Breast epithelium (tissue), 4 donors: ENCODE results near the gene VSX1. TPM values are rescaled to one million over a fixed set of nuclear protein-coding genes. Genes with fewer than 3 reads are reported as not detected.

ENCODE experiments used
- DNase-seq, 2 donors: peaks; one replicate each; pipeline ENCODE4 v3.0.0-alpha.2; 2019; ENCODE audit warnings: low spot score in 2 of 2
- H3K27ac ChIP-seq, 2 donors: fragments of 200-600 bp; sonication (generic) in 1 of 2; one replicate each; pipeline ENCODE4 v1.5.1; 2016 to 2019; ENCODE audit warnings: mild to moderate bottlenecking in 1 of 2
- H3K27me3 ChIP-seq, 2 donors: fragments of 200-600 bp; sonication (generic) in 1 of 2; one replicate each; pipeline versions ENCODE4 v1.5.1 to v1.6.0; 2017 to 2019; ENCODE audit warnings: control low read depth in 1 of 2, mild to moderate bottlenecking in 1 of 2
- H3K36me3 ChIP-seq: fragments of 200-600 bp; one replicate; pipeline ENCODE4 v1.5.1; 2019
- H3K4me1 ChIP-seq, 2 donors: fragments of 200-600 bp; sonication (generic); one replicate each; pipeline ENCODE4 v1.5.1; 2016 to 2019; ENCODE audit warnings: control low read depth in 1 of 2
- H3K4me3 ChIP-seq, 3 donors: fragments of 200-600 bp; sonication (generic); 1 replicate in 2 of 3; 2 replicates in 1 of 3; pipeline ENCODE4 v1.5.1; 2016 to 2019; ENCODE audit warnings: mild to moderate bottlenecking in 3 of 3, moderate library complexity in 2 of 3
- H3K9me3 ChIP-seq, 2 donors: fragments of 200-600 bp; sonication (generic) in 1 of 2; one replicate each; pipeline ENCODE4 v1.5.1; 2016 to 2019; ENCODE audit warnings: control low read depth in 1 of 2
- POLR2A ChIP-seq: fragments of 450-650 bp; IDR thresholded peaks from one replicate; pipeline ENCODE4 v1.6.1; 2016; ENCODE audit warnings: antibody characterized with exemption, mild to moderate bottlenecking, moderate library complexity
- POLR2AphosphoS5 ChIP-seq, 3 donors: sonication (generic); formaldehyde crosslinking; IDR thresholded peaks; one replicate each; pipeline ENCODE4 v1.6.1; 2017; ENCODE audit warnings: antibody characterized with exemption in 3 of 3
- intact Hi-C: fragments of 100-400 bp; cut with DNase I; formaldehyde crosslinking; loops from one replicate; pipeline ENCODE4 v1.15.1; 2023; ENCODE audit warnings: low total_unique reads
- total RNA-seq, 3 donors: library from RNA; depleted of rRNA; stranded (reverse); fragments of >200 nt; gene quantifications; one replicate each; pipeline ENCODE4 v1.1.0, GENCODE V29; 2016
- TF ChIP-seq, protein P1 (sequence below), 3 donors: fragments of 450-650 bp; IDR thresholded peaks; one replicate each; pipeline ENCODE4 v1.5.1; 2016 to 2017; ENCODE audit warnings: antibody characterized with exemption in 3 of 3, mild to moderate bottlenecking in 3 of 3, moderate library complexity in 3 of 3

The VSX1 gene
- total RNA-seq, 3 donors from 2014 or later = 0.44 TPM; not detected in 2

DNA sequence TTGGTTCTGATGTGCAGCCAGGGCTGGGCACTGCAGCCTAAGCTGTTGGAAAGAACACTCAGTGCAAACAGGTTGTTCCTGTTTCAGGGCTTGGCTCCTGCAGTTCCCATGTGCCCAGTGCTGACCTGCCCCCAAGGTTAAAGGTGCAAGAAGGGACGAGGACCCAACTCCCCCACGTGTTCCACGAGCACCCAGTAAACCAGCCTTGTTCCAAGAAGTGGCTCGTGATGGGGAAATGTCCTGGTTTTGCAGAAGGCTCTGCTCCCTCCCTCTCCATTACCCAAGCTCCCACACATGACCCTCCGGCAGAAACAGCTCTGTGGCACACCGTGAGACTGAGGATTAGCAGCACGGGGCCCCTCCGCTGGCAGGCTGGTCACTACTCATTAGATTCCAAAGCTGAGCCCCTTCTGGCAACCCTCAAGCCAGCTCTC is 33.4 kb downstream of the VSX1 start:
- Histone ChIP-seq H3K36me3 (no peaks in the 10 kb centered on the region), H3K27me3 (no peaks in the 10 kb centered on the region), H3K27ac (no peak overlapping the region), H3K9me3 (no peaks in the 10 kb centered on the region), H3K4me1 (peaks cover 7 to 8% of the 10 kb centered on the region in 2 donors), H3K4me3 (no peak overlapping the region)
- intact Hi-C loops = no loop called here
- no peak for TF ChIP-seq POLR2A
- TF ChIP-seq POLR2AphosphoS5 (IDR thresholded peaks at IDR 0.05) = no peak
- TF ChIP-seq, protein P1, sequence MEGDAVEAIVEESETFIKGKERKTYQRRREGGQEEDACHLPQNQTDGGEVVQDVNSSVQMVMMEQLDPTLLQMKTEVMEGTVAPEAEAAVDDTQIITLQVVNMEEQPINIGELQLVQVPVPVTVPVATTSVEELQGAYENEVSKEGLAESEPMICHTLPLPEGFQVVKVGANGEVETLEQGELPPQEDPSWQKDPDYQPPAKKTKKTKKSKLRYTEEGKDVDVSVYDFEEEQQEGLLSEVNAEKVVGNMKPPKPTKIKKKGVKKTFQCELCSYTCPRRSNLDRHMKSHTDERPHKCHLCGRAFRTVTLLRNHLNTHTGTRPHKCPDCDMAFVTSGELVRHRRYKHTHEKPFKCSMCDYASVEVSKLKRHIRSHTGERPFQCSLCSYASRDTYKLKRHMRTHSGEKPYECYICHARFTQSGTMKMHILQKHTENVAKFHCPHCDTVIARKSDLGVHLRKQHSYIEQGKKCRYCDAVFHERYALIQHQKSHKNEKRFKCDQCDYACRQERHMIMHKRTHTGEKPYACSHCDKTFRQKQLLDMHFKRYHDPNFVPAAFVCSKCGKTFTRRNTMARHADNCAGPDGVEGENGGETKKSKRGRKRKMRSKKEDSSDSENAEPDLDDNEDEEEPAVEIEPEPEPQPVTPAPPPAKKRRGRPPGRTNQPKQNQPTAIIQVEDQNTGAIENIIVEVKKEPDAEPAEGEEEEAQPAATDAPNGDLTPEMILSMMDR (IDR thresholded peaks at IDR 0.05) = no peak
- no peak for DNase-seq

DNA sequence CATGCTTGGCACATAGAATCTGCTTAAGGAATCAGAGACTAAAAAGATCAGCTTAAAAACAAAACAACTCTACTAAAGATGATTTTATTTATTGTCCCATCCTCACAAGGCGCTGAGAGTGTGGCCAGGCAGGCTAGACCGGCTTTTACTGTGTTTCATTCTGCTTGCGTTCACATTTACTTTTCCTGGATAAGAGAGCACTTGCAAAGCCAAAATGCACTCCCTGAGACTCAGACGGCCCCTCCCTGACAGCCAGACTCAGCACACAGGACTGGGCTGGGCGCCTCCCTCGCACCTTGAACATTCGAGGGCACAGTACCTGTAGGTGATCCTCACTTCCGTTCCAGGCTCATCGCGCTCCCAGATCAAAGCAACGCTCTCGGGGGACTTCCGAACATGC is 34.2 kb downstream of the VSX1 start:
- Histone ChIP-seq H3K36me3 (no peaks in the 10 kb centered on the region), H3K27ac (no peak overlapping the region), H3K27me3 (no peaks in the 10 kb centered on the region), H3K4me3 (no peak overlapping the region), H3K4me1 (peaks cover 5 to 7% of the 10 kb centered on the region in 2 donors), H3K9me3 (no peaks in the 10 kb centered on the region)
- intact Hi-C loops = no loop called here
- TF ChIP-seq POLR2A (no peak), POLR2AphosphoS5 (IDR thresholded peaks at IDR 0.05) (no peak)
- TF ChIP-seq, protein P1 (IDR thresholded peaks at IDR 0.05) = no peak
- DNase-seq = no peak

DNA sequence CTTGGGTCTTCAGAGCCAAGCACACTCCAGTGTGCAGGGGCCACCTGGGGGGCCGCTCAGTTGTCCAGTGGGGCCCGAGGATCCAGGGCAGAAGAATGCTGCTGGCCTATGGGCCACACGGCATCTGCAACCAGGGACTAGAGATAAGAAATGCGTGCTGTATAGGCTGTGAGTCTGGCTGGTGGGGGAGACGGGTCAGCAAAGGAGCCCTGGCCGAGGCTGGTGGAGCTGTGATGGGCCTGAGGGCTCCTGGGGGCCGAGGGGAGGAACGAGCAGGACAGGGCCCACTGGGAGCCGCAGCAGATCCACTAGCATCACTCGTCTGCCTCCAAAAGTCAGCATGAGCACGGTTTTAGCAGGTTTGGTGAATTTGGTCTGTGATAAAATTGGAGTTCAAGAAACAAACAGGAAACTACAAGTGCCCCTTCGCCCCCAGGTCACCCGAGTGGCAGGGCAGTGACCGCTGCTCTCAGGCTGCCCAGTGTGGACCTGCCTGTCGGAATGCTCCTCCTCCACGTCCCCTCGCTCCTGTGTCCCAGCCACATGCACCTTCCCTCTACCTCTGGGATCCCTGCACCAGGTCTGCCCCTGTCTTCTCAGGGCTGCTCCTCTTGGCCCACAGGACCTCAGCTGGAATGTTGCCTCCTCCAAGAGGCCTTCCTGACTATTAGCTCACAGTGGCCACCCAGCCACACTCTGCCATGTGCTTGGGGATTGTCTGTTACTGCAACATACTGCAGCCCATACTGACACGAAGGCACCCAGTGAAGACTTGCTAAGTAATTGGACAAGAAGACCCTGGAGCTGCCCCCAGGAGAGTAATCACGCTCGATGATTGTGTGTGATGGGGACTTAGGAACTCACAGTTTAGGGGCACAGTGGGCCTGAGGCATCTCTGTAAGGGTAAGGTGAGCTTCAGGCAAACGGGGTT is 34.9 kb downstream of the VSX1 start:
- no peak for DNase-seq
- Histone ChIP-seq H3K27ac (no peak overlapping the region), H3K36me3 (no peaks in the 10 kb centered on the region), H3K4me3 (no peak overlapping the region), H3K9me3 (no peaks in the 10 kb centered on the region), H3K4me1 (no peaks in the 10 kb centered on the region), H3K27me3 (no peaks in the 10 kb centered on the region)
- intact Hi-C loops = no loop called here
- TF ChIP-seq POLR2A = no peak

DNA sequence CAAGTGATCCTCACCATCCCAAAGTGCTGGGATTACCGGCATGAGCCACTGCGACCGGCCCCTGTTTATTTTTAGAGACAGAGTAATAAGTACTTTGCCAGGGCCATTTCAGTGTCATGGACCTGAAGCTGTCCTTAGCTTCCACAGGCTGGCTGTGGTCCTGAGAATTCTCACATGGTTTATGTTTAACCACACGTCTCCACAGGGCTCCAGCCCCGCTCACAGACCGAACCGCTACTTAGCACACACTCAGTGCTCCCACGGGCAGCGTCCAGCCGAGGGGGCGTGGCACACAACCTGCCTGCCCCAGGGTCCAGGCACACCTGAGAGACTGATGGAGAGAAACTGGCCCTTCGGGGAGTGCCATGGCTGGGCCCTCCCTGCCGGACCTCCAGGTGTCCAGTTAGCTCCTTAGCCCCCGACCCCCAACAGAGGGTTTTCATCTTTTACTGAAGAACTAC is 35.7 kb downstream of the VSX1 start:
- Histone ChIP-seq H3K4me3 (no peak overlapping the region), H3K27me3 (no peaks in the 10 kb centered on the region), H3K4me1 (no peaks in the 10 kb centered on the region), H3K9me3 (no peaks in the 10 kb centered on the region), H3K27ac (no peak overlapping the region), H3K36me3 (no peaks in the 10 kb centered on the region)
- intact Hi-C loops = no loop called here
- TF ChIP-seq, protein P1 (IDR thresholded peaks at IDR 0.05) = no peak
- TF ChIP-seq POLR2AphosphoS5 (IDR thresholded peaks at IDR 0.05) (no peak), POLR2A (no peak)
- no peak for DNase-seq

DNA sequence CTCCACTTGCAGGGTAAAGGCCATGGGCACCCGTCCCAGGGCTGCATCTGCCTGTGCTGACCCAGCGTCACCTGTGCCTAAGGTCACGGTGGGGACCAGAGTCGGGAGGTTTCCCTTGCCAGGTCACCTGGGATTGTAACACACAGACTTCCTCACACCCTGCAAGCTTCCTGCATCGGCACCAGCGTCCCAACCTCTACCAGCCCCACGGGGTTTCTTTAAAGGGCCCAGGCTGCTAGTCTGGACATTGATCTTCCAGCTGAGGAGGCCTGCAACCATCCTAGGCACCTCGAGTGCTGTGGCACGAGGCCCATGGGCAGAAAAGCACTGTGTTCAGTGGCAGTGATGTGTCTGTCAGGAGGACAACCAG is 36.6 kb downstream of the VSX1 start:
- Histone ChIP-seq H3K4me1 (peaks cover 4 to 7% of the 10 kb centered on the region in 2 donors), H3K36me3 (no peaks in the 10 kb centered on the region), H3K27ac (peak overlapping the region in 1 of 2 donors; percentile 24), H3K9me3 (no peaks in the 10 kb centered on the region), H3K27me3 (no peaks in the 10 kb centered on the region), H3K4me3 (no peak overlapping the region)
- TF ChIP-seq, protein P1 (IDR thresholded peaks at IDR 0.05) = no peak
- TF ChIP-seq POLR2AphosphoS5 (IDR thresholded peaks at IDR 0.05) = no peak
- TF ChIP-seq POLR2A = no peak
- no peak for DNase-seq
- intact Hi-C loops = no loop called here
